ENCODE measurements around the gene FHOD1.

FHOD1 gene

DNA sequence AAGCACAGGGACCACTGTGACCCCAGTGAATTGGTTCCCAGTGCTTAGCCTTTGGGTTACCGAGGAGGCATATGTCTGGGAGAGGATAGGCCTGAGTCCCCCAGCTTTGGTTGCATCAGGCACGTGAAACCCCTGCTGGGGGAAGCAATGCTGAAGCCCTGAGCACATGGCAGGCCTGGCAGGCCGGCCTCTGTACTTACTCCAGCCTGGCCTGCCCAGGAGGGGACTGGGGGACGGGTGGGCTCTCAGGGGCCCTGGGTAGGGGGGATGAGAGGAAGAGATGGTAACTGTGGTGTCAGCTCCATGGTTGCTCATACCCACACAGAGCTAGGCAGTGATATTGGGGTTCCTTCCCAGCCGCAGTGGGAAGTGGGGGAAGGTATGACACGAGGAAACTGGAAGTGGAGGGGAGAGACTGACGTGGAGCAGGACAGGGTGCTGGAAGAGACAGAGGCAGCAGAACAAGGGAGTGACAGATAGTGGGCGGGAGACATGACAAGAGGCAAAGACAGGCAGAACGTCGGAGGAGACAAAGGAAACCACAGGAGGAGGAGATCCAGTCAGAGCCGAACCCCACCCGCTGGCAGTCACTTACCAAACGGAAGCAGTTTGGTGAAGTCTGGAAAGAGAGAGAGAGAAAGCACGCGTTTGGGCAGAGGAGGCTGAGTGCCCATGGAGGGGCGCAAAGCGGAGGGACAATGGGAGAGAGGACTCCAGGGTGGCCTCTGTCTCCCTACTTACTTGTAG, 11.3 kb downstream of the FHOD1 start:
- H4K20me1 ChIP-seq (ENCODE audit: insufficient read depth, low read length), result no peaks in the 10 kb centered on the region
- no peaks in the 10 kb centered on the region for H3K9me3 ChIP-seq (ENCODE audit: low read length)
- no peaks in the 10 kb centered on the region for H3K9me2 ChIP-seq (ENCODE audit: low read depth, low read length)
- H3F3A ChIP-seq (ENCODE audit: insufficient read depth, low read length), result no peaks in the 10 kb centered on the region
- no peak overlapping the region for H3K9ac ChIP-seq (ENCODE audit: low read length)
- TF ChIP-seq, protein P1, sequence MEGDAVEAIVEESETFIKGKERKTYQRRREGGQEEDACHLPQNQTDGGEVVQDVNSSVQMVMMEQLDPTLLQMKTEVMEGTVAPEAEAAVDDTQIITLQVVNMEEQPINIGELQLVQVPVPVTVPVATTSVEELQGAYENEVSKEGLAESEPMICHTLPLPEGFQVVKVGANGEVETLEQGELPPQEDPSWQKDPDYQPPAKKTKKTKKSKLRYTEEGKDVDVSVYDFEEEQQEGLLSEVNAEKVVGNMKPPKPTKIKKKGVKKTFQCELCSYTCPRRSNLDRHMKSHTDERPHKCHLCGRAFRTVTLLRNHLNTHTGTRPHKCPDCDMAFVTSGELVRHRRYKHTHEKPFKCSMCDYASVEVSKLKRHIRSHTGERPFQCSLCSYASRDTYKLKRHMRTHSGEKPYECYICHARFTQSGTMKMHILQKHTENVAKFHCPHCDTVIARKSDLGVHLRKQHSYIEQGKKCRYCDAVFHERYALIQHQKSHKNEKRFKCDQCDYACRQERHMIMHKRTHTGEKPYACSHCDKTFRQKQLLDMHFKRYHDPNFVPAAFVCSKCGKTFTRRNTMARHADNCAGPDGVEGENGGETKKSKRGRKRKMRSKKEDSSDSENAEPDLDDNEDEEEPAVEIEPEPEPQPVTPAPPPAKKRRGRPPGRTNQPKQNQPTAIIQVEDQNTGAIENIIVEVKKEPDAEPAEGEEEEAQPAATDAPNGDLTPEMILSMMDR (IDR thresholded peaks at IDR 0.05; ENCODE audit: low read length), result no peak
- TF ChIP-seq EZH2 (IDR thresholded peaks at IDR 0.05; ENCODE audit: borderline replicate concordance, low read length), result no peak
- H3K79me2 ChIP-seq (ENCODE audit: insufficient read depth, low read length), result no peaks in the 10 kb centered on the region
- H3K4me2 ChIP-seq (ENCODE audit: low read length), result no peak overlapping the region; the same call in 1 of the 2 replicates
- H3K4me1 ChIP-seq (ENCODE audit: insufficient read depth, low read length, severe bottlenecking), result no peaks in the 10 kb centered on the region
- H3K36me3 ChIP-seq (ENCODE audit: insufficient read depth, low read length), result peaks cover 13% of the 10 kb centered on the region
- H3K27me3 ChIP-seq (ENCODE audit: insufficient read depth, low read length), result no peaks in the 10 kb centered on the region
- no peak overlapping the region for H3K27ac ChIP-seq (ENCODE audit: low read depth, low read length, poor library complexity, severe bottlenecking)
- no peak overlapping the region for H3K4me3 ChIP-seq (ENCODE audit: low read depth, low read length, poor library complexity, severe bottlenecking)
- H2AFZ ChIP-seq (ENCODE audit: low read length), result no peak overlapping the region

DNA sequence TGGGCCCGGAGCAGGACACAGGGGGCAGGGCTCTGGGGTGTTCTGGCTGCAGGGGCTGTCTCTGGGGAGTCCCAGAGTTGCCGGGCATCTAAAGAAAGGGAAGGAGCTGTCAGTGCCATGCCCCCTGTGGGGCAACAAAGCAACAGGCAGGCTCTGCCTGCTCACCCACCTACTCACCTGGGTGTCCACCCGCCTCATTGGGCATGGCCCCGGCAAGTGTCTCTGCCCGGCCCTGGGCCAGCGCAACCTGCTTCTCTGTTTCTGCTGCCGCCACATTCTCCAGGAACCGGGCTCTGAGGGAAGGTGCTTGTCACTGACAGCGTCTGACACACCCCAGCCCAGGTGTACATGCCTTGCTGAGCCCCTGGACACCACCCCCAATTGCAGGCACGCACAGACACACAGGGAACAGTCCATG, 13.1 kb downstream of the FHOD1 start:
- Histone ChIP-seq H4K20me1 (ENCODE audit: insufficient read depth, low read length) (no peaks in the 10 kb centered on the region), H3K79me2 (ENCODE audit: insufficient read depth, low read length) (no peaks in the 10 kb centered on the region), H3K36me3 (ENCODE audit: insufficient read depth, low read length) (peaks cover 31% of the 10 kb centered on the region), H2AFZ (ENCODE audit: low read length) (no peak overlapping the region), H3F3A (ENCODE audit: insufficient read depth, low read length) (no peaks in the 10 kb centered on the region), H3K27ac (ENCODE audit: low read depth, low read length, poor library complexity, severe bottlenecking) (no peak overlapping the region), H3K27me3 (ENCODE audit: insufficient read depth, low read length) (no peaks in the 10 kb centered on the region), H3K4me1 (ENCODE audit: insufficient read depth, low read length, severe bottlenecking) (no peaks in the 10 kb centered on the region), H3K9me2 (ENCODE audit: low read depth, low read length) (no peaks in the 10 kb centered on the region), H3K9me3 (ENCODE audit: low read length) (no peaks in the 10 kb centered on the region), H3K9ac (ENCODE audit: low read length) (no peak overlapping the region), H3K4me2 (ENCODE audit: low read length) (no peak overlapping the region), H3K4me3 (ENCODE audit: low read depth, low read length, poor library complexity, severe bottlenecking) (no peak overlapping the region)
- TF ChIP-seq, protein P1 (IDR thresholded peaks at IDR 0.05; ENCODE audit: low read length), result no peak
- no peak for TF ChIP-seq EZH2 (IDR thresholded peaks at IDR 0.05; ENCODE audit: borderline replicate concordance, low read length)

DNA sequence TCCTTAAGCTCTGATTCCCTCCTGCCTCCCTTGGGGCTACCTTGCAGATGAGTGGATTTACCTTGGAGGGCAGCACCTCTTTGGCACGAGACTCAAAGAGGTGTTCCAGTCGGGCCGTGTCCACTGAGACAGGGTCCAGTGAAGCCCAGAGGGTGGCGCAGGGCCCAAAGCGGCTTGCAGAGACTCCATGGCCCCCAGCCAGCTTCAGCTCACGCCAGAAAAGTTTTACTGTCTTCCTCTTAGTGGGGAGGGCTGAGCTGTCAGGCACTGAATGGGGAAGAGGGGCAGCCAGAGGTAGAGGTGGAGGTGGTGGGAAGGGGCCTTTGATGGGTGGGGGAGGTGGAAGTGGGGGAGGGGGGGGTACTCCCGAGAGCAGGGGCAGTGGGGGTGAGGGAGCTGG, 13.7 kb downstream of the FHOD1 start:
- no peaks in the 10 kb centered on the region for H3K27me3 ChIP-seq (ENCODE audit: insufficient read depth, low read length)
- no peaks in the 10 kb centered on the region for H3K9me2 ChIP-seq (ENCODE audit: low read depth, low read length)
- H3K4me1 ChIP-seq (ENCODE audit: insufficient read depth, low read length, severe bottlenecking), result no peaks in the 10 kb centered on the region
- no peaks in the 10 kb centered on the region for H3K9me3 ChIP-seq (ENCODE audit: low read length)
- no peak overlapping the region for H2AFZ ChIP-seq (ENCODE audit: low read length)
- H3K9ac ChIP-seq (ENCODE audit: low read length), result no peak overlapping the region
- no peaks in the 10 kb centered on the region for H4K20me1 ChIP-seq (ENCODE audit: insufficient read depth, low read length)
- peaks cover 36% of the 10 kb centered on the region for H3K36me3 ChIP-seq (ENCODE audit: insufficient read depth, low read length)
- H3K27ac ChIP-seq (ENCODE audit: low read depth, low read length, poor library complexity, severe bottlenecking), result no peak overlapping the region
- no peaks in the 10 kb centered on the region for H3F3A ChIP-seq (ENCODE audit: insufficient read depth, low read length)
- H3K4me2 ChIP-seq (ENCODE audit: low read length), result no peak overlapping the region
- H3K79me2 ChIP-seq (ENCODE audit: insufficient read depth, low read length), result no peaks in the 10 kb centered on the region
- TF ChIP-seq, protein P1 (IDR thresholded peaks at IDR 0.05; ENCODE audit: low read length), result no peak
- no peak for TF ChIP-seq EZH2 (IDR thresholded peaks at IDR 0.05; ENCODE audit: borderline replicate concordance, low read length)
- H3K4me3 ChIP-seq (ENCODE audit: low read depth, low read length, poor library complexity, severe bottlenecking), result no peak overlapping the region
